WI38 (cell line): Measurements from ENCODE around the gene RNF145.

Source experiments
- H3K4me3 ChIP-seq: 2 replicates; pipeline ENCODE4 v1.5.1; 2011; ENCODE audit warnings: low read depth, mild to moderate bottlenecking, control low read depth, low read length
- CTCF ChIP-seq: IDR thresholded peaks from 2 replicates; pipeline ENCODE4 v1.5.1; 2012; ENCODE audit warnings: low read depth, mild to moderate bottlenecking, control low read depth, low read length

Gene RNF145

GRCh38 chr5:159216454-159216853 lies 7.1 kb upstream of the RNF145 start:
- H3K4me3 ChIP-seq, result no peak overlapping the region
- no peak for TF ChIP-seq CTCF

GRCh38 chr5:159215886-159216285 lies 6.5 kb upstream of the RNF145 start:
- no peak for TF ChIP-seq CTCF
- H3K4me3 ChIP-seq, result no peak overlapping the region

- no peak for TF ChIP-seq CTCF
- no peak overlapping the region for H3K4me3 ChIP-seq
These were observed 5.3 kb upstream of the RNF145 start for GRCh38 chr5:159214486-159215271.

GRCh38 chr5:159212657-159213462 lies 3.5 kb upstream of the RNF145 start:
- H3K4me3 ChIP-seq, result no peak overlapping the region
- no peak for TF ChIP-seq CTCF

- H3K4me3 ChIP-seq, result no peak overlapping the region
- no peak for TF ChIP-seq CTCF
These were observed 2.4 kb upstream of the RNF145 start for GRCh38 chr5:159211729-159212174.

- TF ChIP-seq CTCF, result no peak
- no peak overlapping the region for H3K4me3 ChIP-seq
These were observed 1.5 kb upstream of the RNF145 start for GRCh38 chr5:159210846-159211245.

- H3K4me3 ChIP-seq, result no peak overlapping the region; the same call in 1 of the 2 replicates
- TF ChIP-seq CTCF, result no peak
These were observed 883 bp upstream of the RNF145 start for GRCh38 chr5:159210210-159210661.
